Activated T-cell treated with anti-CD3 and anti-CD28 coated beads, Interleukin-2, amount 50 U/mL, for 1 hour (primary cell): Measurements from ENCODE around the gene E2F3.

ENCODE experiments used
- DNase-seq: peaks from one replicate; pipeline ENCODE4 v3.0.0-alpha.2; 2020

The E2F3 gene

GRCh38 chr6:20538131-20538662 lies 136.5 kb downstream of the E2F3 start:
- no peak for DNase-seq

- DNase-seq, result no peak
Observed at GRCh38 chr6:20538907-20539306, 137.2 kb downstream of the E2F3 start.

DNA sequence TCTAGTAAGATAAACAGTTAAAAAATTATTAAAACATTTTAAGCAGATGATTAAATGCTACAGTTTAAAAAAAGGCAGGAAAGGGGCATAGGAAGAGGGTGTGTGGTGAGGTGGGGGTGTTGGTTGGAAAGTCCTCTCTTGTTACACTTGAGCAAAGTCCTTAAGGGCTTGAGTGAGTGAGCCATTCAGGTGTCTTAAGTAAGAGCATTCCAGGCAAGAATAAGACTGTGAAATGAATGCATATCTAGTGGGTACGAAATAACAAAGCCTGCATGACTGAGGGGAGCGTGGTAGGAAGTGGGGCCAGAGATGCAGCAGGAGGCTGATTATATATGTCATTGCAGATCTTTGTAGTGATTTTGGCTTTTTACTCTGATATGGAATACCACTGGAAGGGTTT lies 137.7 kb downstream of the E2F3 start:
- no peak for DNase-seq

- DNase-seq, result no peak
Observed at GRCh38 chr6:20540683-20541082, 139.0 kb downstream of the E2F3 start.

DNA sequence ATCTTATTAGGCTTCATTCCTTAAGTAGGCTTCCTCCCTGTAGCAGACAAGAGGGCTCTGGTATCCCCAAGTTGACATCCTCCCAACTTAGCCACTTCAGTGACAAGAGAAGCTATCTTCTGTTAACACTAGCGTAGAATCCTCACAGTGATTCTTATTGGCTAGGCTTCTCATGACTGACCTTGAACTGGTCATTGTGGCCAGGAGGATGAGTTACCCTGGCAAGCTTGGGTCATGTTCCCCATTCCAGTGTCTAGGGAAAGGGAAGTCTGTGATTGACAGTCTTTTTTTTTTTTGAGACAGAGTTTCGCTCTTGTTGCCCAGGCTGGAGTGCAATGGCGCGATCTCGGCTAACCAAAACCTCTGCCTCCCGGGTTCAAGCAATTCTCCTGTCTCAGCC lies 139.7 kb downstream of the E2F3 start:
- DNase-seq, result no peak

DNA sequence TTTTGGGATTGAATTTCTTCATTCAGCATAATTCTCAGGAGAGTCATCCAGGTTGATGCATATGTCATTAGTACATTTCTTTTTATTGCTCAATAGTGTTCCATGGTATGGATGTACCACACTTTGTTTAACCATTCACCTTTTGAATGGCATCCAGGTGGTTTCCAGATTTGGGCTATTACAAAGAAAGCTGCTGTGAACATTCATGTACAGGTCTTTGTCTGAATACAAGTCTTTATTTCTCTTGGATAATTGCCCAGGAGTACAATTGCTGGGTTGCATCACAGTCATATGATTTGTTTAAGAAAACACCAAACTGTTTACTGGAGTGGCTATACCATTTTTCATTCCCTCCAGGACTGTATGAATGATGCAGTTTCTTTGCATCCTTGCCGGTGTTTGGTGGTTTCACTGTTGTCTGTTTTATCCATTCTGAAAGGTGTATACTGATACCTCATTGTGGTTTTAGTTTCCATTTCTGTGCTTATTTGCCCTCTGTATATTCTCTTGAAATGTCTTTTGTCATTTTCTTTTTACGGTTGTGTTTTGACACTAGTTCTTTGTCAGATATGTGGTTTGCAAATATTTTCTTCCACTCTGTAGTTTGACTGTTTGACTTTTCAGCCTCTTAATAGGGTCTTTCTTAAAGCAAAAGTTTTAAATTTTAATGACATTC lies 141.4 kb downstream of the E2F3 start:
- DNase-seq, result no peak
